Sigmoid colon (tissue), 4 donors: ENCODE measurements around the gene BCHE.

ENCODE experiments used
- POLR2A ChIP-seq, 2 donors: fragments of 450-650 bp; IDR thresholded peaks; one replicate each; pipeline ENCODE4 v1.6.1; 2016; ENCODE audit warnings: antibody characterized with exemption in 2 of 2, mild to moderate bottlenecking in 2 of 2, moderate library complexity in 2 of 2
- POLR2AphosphoS5 ChIP-seq, 4 donors: sonication (generic); formaldehyde crosslinking; IDR thresholded peaks; one replicate each; pipeline ENCODE4 v1.6.1; 2017; ENCODE audit warnings: antibody characterized with exemption in 4 of 4

DNA sequence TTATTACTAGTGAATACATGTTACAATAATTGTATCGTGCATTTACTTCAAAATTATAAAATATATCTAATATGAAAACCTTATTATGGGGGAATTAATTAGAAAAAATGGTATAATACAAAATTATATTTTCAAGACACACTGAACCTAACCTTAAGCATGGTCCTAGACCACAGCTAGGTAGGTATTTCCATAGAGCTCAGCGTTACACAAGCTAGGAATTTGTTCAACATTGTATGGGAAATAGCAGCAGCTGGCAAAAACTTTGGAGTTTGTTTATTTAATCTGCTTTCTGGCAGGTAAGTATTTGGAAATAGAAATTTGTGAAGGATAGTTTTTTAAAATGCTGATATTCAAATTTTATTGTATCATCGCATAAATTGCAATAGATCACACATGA, 52.9 kb downstream of the BCHE start:
- TF ChIP-seq POLR2AphosphoS5 (IDR thresholded peaks at IDR 0.05) (no peak), POLR2A (IDR thresholded peaks at IDR 0.05) (no peak)
